ENCODE data around the gene RIPK3.

GRCh38 chr14:24315243-24315806 is 24.5 kb downstream of the RIPK3 start:
- TF ChIP-seq GATA2 (IDR thresholded peaks at IDR 0.05; ENCODE audit: low read depth, low read length) (no peak), GATA3 (IDR thresholded peaks at IDR 0.05; ENCODE audit: low read depth, low read length) (no peak)

Data from SH-SY5Y (cell line).